PFSK-1 (cell line): ENCODE measurements around the gene ADTRP.

Experiments
- FOXP2 ChIP-seq: optimal IDR thresholded peaks from 2 replicates; pipeline ENCODE3; 2011; ENCODE audit warnings: borderline replicate concordance, control low read depth, inconsistent platforms; ENCODE audit not compliant: insufficient read depth; ENCODE audit errors: extremely low read length, extremely low read depth
- POLR2AphosphoS5 ChIP-seq: IDR thresholded peaks from 2 replicates; pipeline ENCODE4 v1.6.1; 2012; ENCODE audit warnings: low read depth, mild to moderate bottlenecking, control low read depth, low read length, moderate library complexity
- SIN3A ChIP-seq: IDR thresholded peaks from 2 replicates; pipeline ENCODE4 v1.6.1; 2012; ENCODE audit warnings: mild to moderate bottlenecking, low read length, moderate library complexity, borderline replicate concordance; ENCODE audit not compliant: insufficient read depth
- TAF1 ChIP-seq: IDR thresholded peaks from 2 replicates; pipeline ENCODE4 v1.6.1; 2012; ENCODE audit warnings: low read length, control low read depth, borderline replicate concordance; ENCODE audit not compliant: insufficient read depth
- TF ChIP-seq, protein P1 (sequence below), 2 experiments: IDR thresholded peaks; 2 replicates each; pipeline versions ENCODE4 v1.6.1 to v1.8.0; 2011 to 2012; ENCODE audit warnings: low read depth in 2 of 2, low read length in 2 of 2, control low read depth in 1 of 2, inconsistent platforms in 1 of 2, mild to moderate bottlenecking in 1 of 2, moderate library complexity in 1 of 2; ENCODE audit not compliant: insufficient read depth in 1 of 2

Gene ADTRP

DNA sequence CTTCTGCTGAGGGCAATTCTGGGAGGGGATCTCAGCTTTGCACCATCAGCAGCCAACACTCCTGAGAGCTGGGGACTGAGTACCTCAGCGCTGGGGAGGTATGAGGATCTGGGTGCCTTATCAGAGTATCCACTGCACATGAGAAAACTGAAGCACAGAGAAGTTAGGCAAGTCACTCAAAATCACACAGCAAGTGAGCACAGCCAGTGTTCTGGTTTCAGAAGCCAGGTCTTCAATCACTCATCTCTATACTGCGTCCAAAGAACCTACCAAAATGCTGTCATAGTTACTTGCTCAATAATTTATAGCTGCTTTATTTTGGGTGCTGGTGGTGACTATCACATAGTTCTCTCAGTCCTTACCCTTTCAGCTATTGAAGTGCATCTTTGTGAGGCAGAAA is 5.0 kb downstream of the ADTRP start:
- TF ChIP-seq POLR2AphosphoS5 (no peak), TAF1 (no peak), FOXP2 (no peak), SIN3A (no peak)
- TF ChIP-seq, protein P1, sequence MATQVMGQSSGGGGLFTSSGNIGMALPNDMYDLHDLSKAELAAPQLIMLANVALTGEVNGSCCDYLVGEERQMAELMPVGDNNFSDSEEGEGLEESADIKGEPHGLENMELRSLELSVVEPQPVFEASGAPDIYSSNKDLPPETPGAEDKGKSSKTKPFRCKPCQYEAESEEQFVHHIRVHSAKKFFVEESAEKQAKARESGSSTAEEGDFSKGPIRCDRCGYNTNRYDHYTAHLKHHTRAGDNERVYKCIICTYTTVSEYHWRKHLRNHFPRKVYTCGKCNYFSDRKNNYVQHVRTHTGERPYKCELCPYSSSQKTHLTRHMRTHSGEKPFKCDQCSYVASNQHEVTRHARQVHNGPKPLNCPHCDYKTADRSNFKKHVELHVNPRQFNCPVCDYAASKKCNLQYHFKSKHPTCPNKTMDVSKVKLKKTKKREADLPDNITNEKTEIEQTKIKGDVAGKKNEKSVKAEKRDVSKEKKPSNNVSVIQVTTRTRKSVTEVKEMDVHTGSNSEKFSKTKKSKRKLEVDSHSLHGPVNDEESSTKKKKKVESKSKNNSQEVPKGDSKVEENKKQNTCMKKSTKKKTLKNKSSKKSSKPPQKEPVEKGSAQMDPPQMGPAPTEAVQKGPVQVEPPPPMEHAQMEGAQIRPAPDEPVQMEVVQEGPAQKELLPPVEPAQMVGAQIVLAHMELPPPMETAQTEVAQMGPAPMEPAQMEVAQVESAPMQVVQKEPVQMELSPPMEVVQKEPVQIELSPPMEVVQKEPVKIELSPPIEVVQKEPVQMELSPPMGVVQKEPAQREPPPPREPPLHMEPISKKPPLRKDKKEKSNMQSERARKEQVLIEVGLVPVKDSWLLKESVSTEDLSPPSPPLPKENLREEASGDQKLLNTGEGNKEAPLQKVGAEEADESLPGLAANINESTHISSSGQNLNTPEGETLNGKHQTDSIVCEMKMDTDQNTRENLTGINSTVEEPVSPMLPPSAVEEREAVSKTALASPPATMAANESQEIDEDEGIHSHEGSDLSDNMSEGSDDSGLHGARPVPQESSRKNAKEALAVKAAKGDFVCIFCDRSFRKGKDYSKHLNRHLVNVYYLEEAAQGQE (IDR thresholded peaks at IDR 0.05; ENCODE audit: insufficient read depth in 1 of 2, low read depth in 2 of 2, low read length in 2 of 2): no peak

DNA sequence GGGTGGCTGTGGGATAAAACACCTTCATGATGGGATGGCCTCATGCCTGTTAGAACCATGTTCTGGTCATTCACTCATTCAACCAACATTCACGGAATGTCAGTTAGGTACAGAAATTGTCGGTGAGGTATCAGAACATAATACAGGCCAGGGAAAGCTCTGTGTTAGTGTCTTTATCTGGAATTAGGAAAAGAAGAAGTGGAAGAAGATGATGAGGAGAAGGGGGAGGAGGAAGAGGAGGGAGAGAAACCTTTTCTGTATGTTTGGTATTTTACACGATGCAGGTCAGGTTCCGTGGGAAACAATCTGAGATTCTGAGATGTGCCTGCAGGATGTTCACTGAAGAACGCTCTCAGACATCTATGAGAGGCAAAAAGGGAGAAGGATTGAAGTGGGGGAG is 5.6 kb downstream of the ADTRP start:
- no peak for TF ChIP-seq TAF1
- TF ChIP-seq POLR2AphosphoS5: no peak
- TF ChIP-seq FOXP2: no peak
- TF ChIP-seq, protein P1 (IDR thresholded peaks at IDR 0.05; ENCODE audit: insufficient read depth in 1 of 2, low read depth in 2 of 2, low read length in 2 of 2): no peak
- no peak for TF ChIP-seq SIN3A

DNA sequence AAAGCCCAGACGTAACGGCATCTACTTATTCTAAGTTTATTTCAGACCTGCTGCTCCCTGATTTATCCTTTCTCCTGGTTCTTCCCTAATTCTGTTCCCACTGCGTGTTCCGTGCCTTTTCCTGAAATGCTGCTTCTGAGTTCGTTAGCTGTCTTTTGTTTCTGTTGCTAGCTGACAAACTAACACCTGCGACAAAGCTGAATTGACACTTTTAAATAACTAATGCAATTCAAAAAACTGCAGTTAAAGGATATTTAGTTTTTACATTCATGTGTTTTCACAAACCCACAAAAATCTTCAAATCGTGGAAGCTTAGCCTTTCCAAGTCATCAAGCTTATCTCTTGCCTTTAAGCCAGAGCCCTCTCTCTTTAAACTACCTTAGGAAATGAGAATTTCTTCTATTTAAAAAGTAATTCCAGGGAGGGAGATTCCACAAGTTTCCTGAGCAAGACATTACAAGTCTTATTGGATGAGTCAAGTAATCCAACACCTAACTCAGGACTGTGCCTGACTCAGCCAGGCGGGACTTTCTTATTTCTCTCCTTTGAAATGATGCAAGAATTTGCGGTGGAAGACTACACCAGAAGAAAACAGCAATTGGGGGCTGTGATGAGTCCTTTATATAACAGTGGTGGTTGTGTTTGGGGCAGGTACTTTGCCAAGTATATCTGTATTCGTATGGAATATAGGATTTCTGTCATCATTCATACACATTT is 6.3 kb downstream of the ADTRP start:
- TF ChIP-seq FOXP2: no peak
- no peak for TF ChIP-seq SIN3A
- no peak for TF ChIP-seq TAF1
- no peak for TF ChIP-seq POLR2AphosphoS5
- TF ChIP-seq, protein P1 (IDR thresholded peaks at IDR 0.05; ENCODE audit: insufficient read depth in 1 of 2, low read depth in 2 of 2, low read length in 2 of 2): no peak

DNA sequence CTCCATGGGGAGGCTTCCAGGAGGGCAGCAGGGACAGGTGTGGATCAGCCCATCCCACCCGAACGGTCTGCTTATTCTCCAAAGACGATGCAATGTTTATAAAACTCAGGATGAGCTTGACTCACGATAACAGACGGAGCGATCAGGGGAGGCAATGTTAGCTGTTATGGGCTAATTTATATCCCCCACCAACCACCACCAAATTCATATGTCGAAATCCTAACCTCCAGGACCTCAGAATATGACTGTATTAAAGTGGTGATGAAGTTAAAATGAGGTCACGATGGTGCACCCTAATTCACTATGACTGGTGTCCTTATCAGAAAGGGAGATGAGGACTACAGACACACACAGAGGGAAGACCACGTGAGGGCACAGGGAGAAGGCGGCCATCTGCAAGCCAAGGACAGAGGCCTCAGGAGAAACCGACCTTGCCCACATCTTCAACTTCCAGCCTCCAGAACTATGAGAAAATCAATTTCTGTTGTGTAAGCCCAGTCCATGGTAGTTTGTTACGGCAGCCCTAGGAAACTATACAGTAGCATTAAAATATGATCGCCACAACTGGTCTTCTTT is 7.0 kb downstream of the ADTRP start:
- no peak for TF ChIP-seq TAF1
- no peak for TF ChIP-seq SIN3A
- TF ChIP-seq, protein P1 (IDR thresholded peaks at IDR 0.05; ENCODE audit: insufficient read depth in 1 of 2, low read depth in 2 of 2, low read length in 2 of 2): no peak
- no peak for TF ChIP-seq FOXP2
- TF ChIP-seq POLR2AphosphoS5: no peak
